Skin epidermis (tissue), 12 donors: ENCODE data around the gene MSMB.
A peak's percentile ranks its signal among the peaks of the same experiment; 100 is the strongest.
"Not testable (repeated sequence)": the region's sequence is repeated elsewhere in the genome, so short reads cannot be mapped to it uniquely, and the experiment has no call there.

Source experiments
- H3K27ac ChIP-seq, 21 experiments: fragments of 200-600 bp; sonication (generic) in 11 of 21; one replicate each; pipeline ENCODE4 v1.5.0; 2020; ENCODE audit warnings: mild to moderate bottlenecking in 3 of 21, inconsistent platforms in 2 of 21, moderate library complexity in 2 of 21
- H3K4me3 ChIP-seq, 7 experiments: fragments of 200-600 bp; sonication (generic) in 2 of 7; one replicate each; pipeline ENCODE4 v1.5.0; 2020; ENCODE audit warnings: inconsistent platforms in 2 of 7, mild to moderate bottlenecking in 2 of 7, moderate library complexity in 1 of 7

The MSMB gene

GRCh38 chr10:46017733-46018132, 28.3 kb downstream of the MSMB start:
- Histone ChIP-seq H3K27ac (peak overlapping the region in 7 of 21 experiments; percentile 1 to 77 (median 24)), H3K4me3 (no peak overlapping the region)

- no peak overlapping the region for H3K4me3 ChIP-seq
- peak overlapping the region in 1 of 21 experiments; percentile 37 for H3K27ac ChIP-seq
These were observed 29.3 kb downstream of the MSMB start for GRCh38 chr10:46016811-46017210.

- Histone ChIP-seq H3K27ac (no peak overlapping the region), H3K4me3 (no peak overlapping the region)
These were observed 29.9 kb downstream of the MSMB start for GRCh38 chr10:46016190-46016589.

GRCh38 chr10:46014683-46015405, 31.2 kb downstream of the MSMB start:
- H3K27ac ChIP-seq: no peak overlapping the region
- H3K4me3 ChIP-seq: no peak overlapping the region

GRCh38 chr10:46014206-46014605, 31.9 kb downstream of the MSMB start:
- Histone ChIP-seq H3K27ac (no peak overlapping the region), H3K4me3 (no peak overlapping the region)

GRCh38 chr10:46012746-46013145, 33.3 kb downstream of the MSMB start:
- no peak overlapping the region for H3K4me3 ChIP-seq
- no peak overlapping the region for H3K27ac ChIP-seq

GRCh38 chr10:46006219-46006618, 39.9 kb downstream of the MSMB start:
- Histone ChIP-seq H3K27ac (no peak overlapping the region), H3K4me3 (no peak overlapping the region)

- H3K27ac ChIP-seq: no peak overlapping the region
- no peak overlapping the region for H3K4me3 ChIP-seq
These were observed 40.7 kb downstream of the MSMB start for GRCh38 chr10:46005383-46005782.

- no peak overlapping the region for H3K4me3 ChIP-seq
- no peak overlapping the region for H3K27ac ChIP-seq
These were observed 41.1 kb downstream of the MSMB start for GRCh38 chr10:46004963-46005362.

- Histone ChIP-seq H3K4me3 (no peak overlapping the region), H3K27ac (no peak overlapping the region)
These were observed 43.0 kb downstream of the MSMB start for GRCh38 chr10:46002916-46003693.

GRCh38 chr10:46002189-46002687, 43.8 kb downstream of the MSMB start:
- not testable (repeated sequence) for H3K27ac ChIP-seq, H3K4me3 ChIP-seq

GRCh38 chr10:46001187-46001756, 44.8 kb downstream of the MSMB start:
- no peak overlapping the region for H3K27ac ChIP-seq
- no peak overlapping the region for H3K4me3 ChIP-seq

GRCh38 chr10:46000538-46000937, 45.5 kb downstream of the MSMB start:
- H3K4me3 ChIP-seq: no peak overlapping the region
- no peak overlapping the region for H3K27ac ChIP-seq

GRCh38 chr10:45999955-46000354, 46.1 kb downstream of the MSMB start:
- H3K27ac ChIP-seq, H3K4me3 ChIP-seq: not testable (repeated sequence)

- no peak overlapping the region for H3K4me3 ChIP-seq
- no peak overlapping the region for H3K27ac ChIP-seq
These were observed 47.9 kb downstream of the MSMB start for GRCh38 chr10:45997994-45998763.

GRCh38 chr10:45997557-45997956, 48.5 kb downstream of the MSMB start:
- no peak overlapping the region for H3K4me3 ChIP-seq
- no peak overlapping the region for H3K27ac ChIP-seq

GRCh38 chr10:45985590-45985989, 60.5 kb downstream of the MSMB start:
- not testable (repeated sequence) for H3K4me3 ChIP-seq, H3K27ac ChIP-seq

- H3K27ac ChIP-seq: not testable (repeated sequence)
These were observed 61.6 kb downstream of the MSMB start for GRCh38 chr10:45984473-45984872.

GRCh38 chr10:45983538-45984186, 62.4 kb downstream of the MSMB start:
- H3K27ac ChIP-seq, H3K4me3 ChIP-seq: not testable (repeated sequence)

More at GRCh38 chr10:45984473-45984872, 61.6 kb downstream of the MSMB start:
- H3K4me3 ChIP-seq: not testable (repeated sequence)
